ENCODE measurements around the gene AP2M1. TPM values are rescaled to one million over a fixed set of nuclear protein-coding genes. Genes with fewer than 3 reads are reported as not detected.
A peak's percentile ranks its signal among the peaks of the same experiment; 100 is the strongest.
"Not testable (repeated sequence)": the region's sequence is repeated elsewhere in the genome, so short reads cannot be mapped to it uniquely, and the experiment has no call there.

The AP2M1 gene
- total RNA-seq, 2 experiments from 2014 or later: 209 to 219 TPM

GRCh38 chr3:184148076-184148475, 26.6 kb upstream of the AP2M1 start:
- Mint-ChIP-seq H3K4me3 (no peak overlapping the region), H3K4me1 (peaks cover 2% of the 10 kb centered on the region), H3K27ac (no peak overlapping the region), H3K36me3 (peaks cover 5% of the 10 kb centered on the region), H3K27me3 (no peaks in the 10 kb centered on the region), H3K9me3 (no peaks in the 10 kb centered on the region)
- no peak for DNase-seq

- Mint-ChIP-seq H3K36me3 (peaks cover 4% of the 10 kb centered on the region), H3K27ac (no peak overlapping the region), H3K27me3 (no peaks in the 10 kb centered on the region), H3K9me3 (no peaks in the 10 kb centered on the region), H3K4me3 (no peak overlapping the region), H3K4me1 (peaks cover 2% of the 10 kb centered on the region)
- DNase-seq: no peak
These were observed 25.5 kb upstream of the AP2M1 start for GRCh38 chr3:184149123-184149522.

GRCh38 chr3:184149770-184150169, 24.9 kb upstream of the AP2M1 start:
- H3K4me3 Mint-ChIP-seq, H3K4me1 Mint-ChIP-seq, H3K36me3 Mint-ChIP-seq, H3K27me3 Mint-ChIP-seq, H3K9me3 Mint-ChIP-seq, DNase-seq, H3K27ac Mint-ChIP-seq: not testable (repeated sequence)

- H3K36me3 Mint-ChIP-seq: peaks cover 4% of the 10 kb centered on the region
- H3K27ac Mint-ChIP-seq: peak within 1 kb of the TSS; percentile 69
- H3K4me3 Mint-ChIP-seq: peak within 1 kb of the TSS; percentile 89
- DNase-seq: peak; percentile 61
- no peaks in the 10 kb centered on the region for H3K27me3 Mint-ChIP-seq
- H3K4me1 Mint-ChIP-seq: peaks cover 19% of the 10 kb centered on the region
- no peaks in the 10 kb centered on the region for H3K9me3 Mint-ChIP-seq
These were observed 19.6 kb upstream of the AP2M1 start, which contains the start of gene DVL3 for GRCh38 chr3:184154885-184155643. Gene DVL3, plus strand, starts transcription at chr3:184155377. Its CDS starts 259 bp downstream, at chr3:184155636.

- no peaks in the 10 kb centered on the region for H3K9me3 Mint-ChIP-seq
- H3K27me3 Mint-ChIP-seq: no peaks in the 10 kb centered on the region
- peak overlapping the region; percentile 69 for H3K27ac Mint-ChIP-seq
- peaks cover 24% of the 10 kb centered on the region for H3K4me1 Mint-ChIP-seq
- peak; percentile 62 for DNase-seq
- peaks cover 4% of the 10 kb centered on the region for H3K36me3 Mint-ChIP-seq
- H3K4me3 Mint-ChIP-seq: peak overlapping the region; percentile 89
These were observed 18.8 kb upstream of the AP2M1 start for GRCh38 chr3:184155644-184156521.

- Mint-ChIP-seq H3K4me3 (peak overlapping the region; percentile 89), H3K4me1 (peaks cover 24% of the 10 kb centered on the region), H3K36me3 (peaks cover 4% of the 10 kb centered on the region), H3K9me3 (no peaks in the 10 kb centered on the region), H3K27ac (peak overlapping the region; percentile 54), H3K27me3 (no peaks in the 10 kb centered on the region)
- DNase-seq: peak; percentile 4
These were observed 18.1 kb upstream of the AP2M1 start for GRCh38 chr3:184156522-184156955.

GRCh38 chr3:184157206-184157605, 17.4 kb upstream of the AP2M1 start:
- H3K4me1 Mint-ChIP-seq: peaks cover 24% of the 10 kb centered on the region
- no peak overlapping the region for H3K27ac Mint-ChIP-seq
- DNase-seq: no peak
- H3K4me3 Mint-ChIP-seq: peak overlapping the region; percentile 89
- H3K36me3 Mint-ChIP-seq: peaks cover 4% of the 10 kb centered on the region
- H3K27me3 Mint-ChIP-seq: no peaks in the 10 kb centered on the region
- H3K9me3 Mint-ChIP-seq: no peaks in the 10 kb centered on the region

GRCh38 chr3:184158404-184158803, 16.3 kb upstream of the AP2M1 start:
- no peak for DNase-seq
- no peak overlapping the region for H3K27ac Mint-ChIP-seq
- H3K9me3 Mint-ChIP-seq: no peaks in the 10 kb centered on the region
- H3K36me3 Mint-ChIP-seq: peaks cover 4% of the 10 kb centered on the region
- H3K4me1 Mint-ChIP-seq: peaks cover 24% of the 10 kb centered on the region
- H3K27me3 Mint-ChIP-seq: no peaks in the 10 kb centered on the region
- no peak overlapping the region for H3K4me3 Mint-ChIP-seq

- Mint-ChIP-seq H3K27me3 (no peaks in the 10 kb centered on the region), H3K4me3 (no peak overlapping the region), H3K4me1 (peaks cover 21% of the 10 kb centered on the region), H3K9me3 (no peaks in the 10 kb centered on the region), H3K27ac (no peak overlapping the region), H3K36me3 (peaks cover 8% of the 10 kb centered on the region)
- no peak for DNase-seq
These were observed 14.2 kb upstream of the AP2M1 start for GRCh38 chr3:184160456-184160855.

- H3K9me3 Mint-ChIP-seq, H3K27me3 Mint-ChIP-seq, DNase-seq, H3K36me3 Mint-ChIP-seq, H3K27ac Mint-ChIP-seq, H3K4me3 Mint-ChIP-seq: not testable (repeated sequence)
- H3K4me1 Mint-ChIP-seq: peaks cover 14% of the 10 kb centered on the region
These were observed 12.0 kb upstream of the AP2M1 start for GRCh38 chr3:184162571-184163070.

- Mint-ChIP-seq H3K27me3 (no peaks in the 10 kb centered on the region), H3K27ac (no peak overlapping the region), H3K36me3 (peaks cover 4% of the 10 kb centered on the region), H3K4me3 (no peak overlapping the region), H3K9me3 (no peaks in the 10 kb centered on the region), H3K4me1 (peaks cover 6% of the 10 kb centered on the region)
- no peak for DNase-seq
These were observed 9.9 kb upstream of the AP2M1 start for GRCh38 chr3:184164648-184165330.

- Mint-ChIP-seq H3K4me3 (no peak overlapping the region), H3K27ac (no peak overlapping the region), H3K4me1 (peaks cover under 1% of the 10 kb centered on the region), H3K27me3 (no peaks in the 10 kb centered on the region), H3K36me3 (peaks cover 4% of the 10 kb centered on the region), H3K9me3 (no peaks in the 10 kb centered on the region)
- no peak for DNase-seq
These were observed 9.1 kb upstream of the AP2M1 start for GRCh38 chr3:184165543-184165942.

GRCh38 chr3:184166671-184167070, 8.0 kb upstream of the AP2M1 start:
- Mint-ChIP-seq H3K27me3 (no peaks in the 10 kb centered on the region), H3K4me1 (peaks cover 2% of the 10 kb centered on the region), H3K9me3 (no peaks in the 10 kb centered on the region), H3K4me3 (no peak overlapping the region), H3K36me3 (peaks cover 4% of the 10 kb centered on the region), H3K27ac (no peak overlapping the region)
- no peak for DNase-seq

- peaks cover 4% of the 10 kb centered on the region for H3K36me3 Mint-ChIP-seq
- no peak for DNase-seq
- peaks cover 2% of the 10 kb centered on the region for H3K4me1 Mint-ChIP-seq
- no peaks in the 10 kb centered on the region for H3K9me3 Mint-ChIP-seq
- H3K4me3 Mint-ChIP-seq: no peak overlapping the region
- no peaks in the 10 kb centered on the region for H3K27me3 Mint-ChIP-seq
- H3K27ac Mint-ChIP-seq: no peak overlapping the region
These were observed 6.9 kb upstream of the AP2M1 start for GRCh38 chr3:184167786-184168185.

All from activated naive CD8-positive, alpha-beta T cell treated with anti-CD3 and anti-CD28 coated beads for 36 hours (primary cell).